A549 (cell line): Measurements from ENCODE around the gene RBM34.

Experiments
- POLR2A ChIP-seq: IDR thresholded peaks from 2 replicates; pipeline ENCODE4 v1.6.1; 2012; ENCODE audit warnings: mild to moderate bottlenecking, low read length
- TF ChIP-seq, protein P1 (sequence below): IDR thresholded peaks from 2 replicates; pipeline ENCODE4 v1.6.1; 2012
- TF ChIP-seq, protein P2 (sequence below): fragments of 150-350 bp; IDR thresholded peaks from 2 replicates; pipeline ENCODE4 v1.6.1; 2014; ENCODE audit warnings: low read depth, mild to moderate bottlenecking, low read length

DNA sequence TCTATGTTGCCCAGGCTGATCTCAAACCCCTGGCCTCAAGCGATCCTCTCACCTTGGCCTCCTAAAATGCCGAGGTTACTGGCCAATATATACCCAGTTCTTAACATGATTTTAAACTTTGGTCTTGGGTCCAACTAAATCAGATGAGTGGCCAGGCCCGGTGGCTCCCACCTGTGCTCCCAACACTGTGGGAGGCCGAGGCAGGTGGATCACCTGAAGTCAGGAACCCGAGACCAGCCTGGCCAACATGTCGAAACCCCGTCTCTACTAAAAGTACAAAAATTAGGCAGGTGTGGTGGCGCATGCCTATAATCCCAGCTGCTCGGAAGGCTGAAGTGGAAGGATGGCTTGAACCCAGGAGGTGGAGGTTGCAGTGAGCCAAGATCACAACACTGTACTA, 62.1 kb downstream of the RBM34 start:
- TF ChIP-seq, protein P1, sequence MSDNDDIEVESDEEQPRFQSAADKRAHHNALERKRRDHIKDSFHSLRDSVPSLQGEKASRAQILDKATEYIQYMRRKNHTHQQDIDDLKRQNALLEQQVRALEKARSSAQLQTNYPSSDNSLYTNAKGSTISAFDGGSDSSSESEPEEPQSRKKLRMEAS, result no peak
- TF ChIP-seq, protein P2, sequence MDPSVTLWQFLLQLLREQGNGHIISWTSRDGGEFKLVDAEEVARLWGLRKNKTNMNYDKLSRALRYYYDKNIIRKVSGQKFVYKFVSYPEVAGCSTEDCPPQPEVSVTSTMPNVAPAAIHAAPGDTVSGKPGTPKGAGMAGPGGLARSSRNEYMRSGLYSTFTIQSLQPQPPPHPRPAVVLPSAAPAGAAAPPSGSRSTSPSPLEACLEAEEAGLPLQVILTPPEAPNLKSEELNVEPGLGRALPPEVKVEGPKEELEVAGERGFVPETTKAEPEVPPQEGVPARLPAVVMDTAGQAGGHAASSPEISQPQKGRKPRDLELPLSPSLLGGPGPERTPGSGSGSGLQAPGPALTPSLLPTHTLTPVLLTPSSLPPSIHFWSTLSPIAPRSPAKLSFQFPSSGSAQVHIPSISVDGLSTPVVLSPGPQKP, result no peak
- no peak for TF ChIP-seq POLR2A
